Right lobe of liver (tissue), 6 donors: ENCODE results near the gene ARIH2. TPM values are rescaled to one million over a fixed set of nuclear protein-coding genes. Genes with fewer than 3 reads are reported as not detected.

Source experiments
- ATAC-seq, 4 donors: fragments of 200-7000 bp; cut with Tn5 transposase; one replicate each; pipeline ENCODE4 v1.9.1; 2020; ENCODE audit warnings: mild to moderate bottlenecking in 4 of 4, moderate library complexity in 4 of 4
- DNase-seq, 3 donors: peaks; one replicate each; pipeline ENCODE4 v3.0.0-alpha.2; 2020
- H3K27ac ChIP-seq, 3 donors: fragments of 200-600 bp; one replicate each; pipeline ENCODE4 v1.8.0; 2022
- H3K27me3 ChIP-seq, 2 donors: fragments of 200-600 bp; one replicate each; pipeline ENCODE4 v1.8.0; 2022
- H3K36me3 ChIP-seq, 4 donors: fragments of 200-600 bp; sonication (generic) in 1 of 4; one replicate each; pipeline versions ENCODE4 v1.5.1 to v1.8.0; 2017 to 2022; ENCODE audit warnings: control low read depth in 1 of 4
- H3K4me1 ChIP-seq, 4 donors: fragments of 200-600 bp; sonication (generic) in 1 of 4; one replicate each; pipeline versions ENCODE4 v1.5.1 to v1.8.0; 2017 to 2022; ENCODE audit warnings: control low read depth in 1 of 4
- H3K4me3 ChIP-seq, 3 donors: fragments of 200-600 bp; one replicate each; pipeline ENCODE4 v1.8.0; 2022
- H3K9me3 ChIP-seq, 4 donors: fragments of 200-600 bp; sonication (generic) in 1 of 4; one replicate each; pipeline versions ENCODE4 v1.5.1 to v1.8.0; 2017 to 2022; ENCODE audit warnings: control low read depth in 1 of 4
- CTCF ChIP-seq, 4 donors: fragments of 200-600 bp in 3 of 4; fragments of 450-650 bp in 1 of 4; IDR thresholded peaks; one replicate each; pipeline versions ENCODE4 v1.5.1 to v1.8.0; 2016 to 2022; ENCODE audit warnings: antibody characterized with exemption in 4 of 4, mild to moderate bottlenecking in 2 of 4
- POLR2A ChIP-seq: fragments of 450-650 bp; IDR thresholded peaks from one replicate; pipeline ENCODE4 v1.6.1; 2017; ENCODE audit warnings: antibody characterized with exemption, mild to moderate bottlenecking
- WGBS: methylation state at CpG from one replicate; pipeline ENCODE4 v1.1.6; 2018; ENCODE audit warnings: low coverage, low lambda C conversion rate; ENCODE audit not compliant: insufficient coverage; ENCODE audit errors: missing lambda C conversion rate; 5-methylcytosine and 5-hydroxymethylcytosine counted together
- intact Hi-C, 2 donors: fragments of 100-400 bp; cut with DNase I; formaldehyde crosslinking; loops; one replicate each; pipeline versions ENCODE4 v1.11.2 to v1.14.1; 2022
- microRNA counts: library from miRNA; unstranded; fragments of <30 nt; microRNA quantifications from one replicate; lab custom pipeline; 2016
- microRNA-seq, 2 donors: library from miRNA; unstranded; fragments of <30 nt; microRNA quantifications; one replicate each; pipeline ENCODE4, GENCODE V29; 2019 to 2020
- small RNA-seq, 2 experiments: library from RNA; depleted of rRNA; stranded (forward); fragments of <200 nt; gene quantifications; one replicate each; pipeline ENCODE3, GENCODE V24; 2016
- total RNA-seq, 6 experiments: library from RNA; depleted of rRNA in 2 of 6; stranded (reverse); fragments of >200 nt in 2 of 6; fragmentation: NEBNext Ultra II Directional in 3 of 6; extraction: Animal tissue kit (Norgen Biotek cat#: 25700) in 3 of 6; gene quantifications; one replicate each; pipeline versions ENCODE4 v1.1.0 to v1.2.4, GENCODE V29; 2016 to 2023
- donor health status: DM: no; HTN: yes; CAD: no.
- donor health status: DM: no; HTN: no; CAD: no.
- donor health status: DM: no; HTN: no; CAD: no.
- donor health status: DM: no; HTN: yes; CAD: no.
- donor health status: DM: no; HTN: yes; CAD: no.

ARIH2 gene
- total RNA-seq, 6 experiments from 2014 or later, result 34.4 to 44.9 (median 38.2) TPM

- Histone ChIP-seq H3K27ac (no peak overlapping the region), H3K36me3 (peaks cover 0 to 58% (median 9%) of the 10 kb centered on the region in 4 donors), H3K4me3 (no peak overlapping the region), H3K9me3 (no peaks in the 10 kb centered on the region), H3K27me3 (no peaks in the 10 kb centered on the region), H3K4me1 (no peaks in the 10 kb centered on the region)
- WGBS, result 67% methylated on average over 1 of the region's 2 CpGs
- DNase-seq (no peak), ATAC-seq (no peak)
- intact Hi-C loops, result no loop called here
- TF ChIP-seq POLR2A (no peak), CTCF (IDR thresholded peaks at IDR 0.05) (no peak)
Observed at GRCh38 chr3:49034650-49035049, 116.0 kb downstream of the ARIH2 start.

- ATAC-seq (no peak), DNase-seq (no peak)
- H3K9me3 ChIP-seq, result no peaks in the 10 kb centered on the region
- 92% methylated on average over 3 of the region's 3 CpGs for WGBS
- H3K4me1 ChIP-seq, result no peaks in the 10 kb centered on the region
- no peak for TF ChIP-seq POLR2A
- TF ChIP-seq CTCF (IDR thresholded peaks at IDR 0.05), result no peak
- no peak overlapping the region for H3K4me3 ChIP-seq
- intact Hi-C loops, result no loop called here
- H3K27me3 ChIP-seq, result no peaks in the 10 kb centered on the region
- H3K36me3 ChIP-seq, result peaks cover 0 to 60% (median 9%) of the 10 kb centered on the region in 4 donors
- no peak overlapping the region for H3K27ac ChIP-seq
Observed at GRCh38 chr3:49035281-49035680, 116.6 kb downstream of the ARIH2 start.

MicroRNA genes within 50 kb of the gene (microRNA counts, 767-probe panel; counts per million panel counts)
- microRNA hsa-miR-191-5p (lab: Ali Mortazavi, UCI) (13,989 counts per million, percentile 89 among the panel's probes with 10 or more counts), microRNA hsa-miR-425-5p (lab: Ali Mortazavi, UCI) (237 counts per million)

Small RNA genes lying within 50 kb of the gene (microRNA-seq; reads per million reads assigned to microRNA genes)
- gene MIR191 (9,647 to 10,956 reads per million in 2 donors), gene MIR425 (2,044 to 3,133 reads per million in 2 donors)

Small RNA genes lying within 50 kb of the gene (small RNA-seq; reads per million reads assigned to genes)
- gene MIR191 (3,370 to 4,925 reads per million in 2 experiments), gene MIR425 (17.4 to 27.2 reads per million in 2 experiments)

Other genes starting within 250 kb of the ARIH2 start
- gene NCKIPSD, start 232.9 kb upstream of the ARIH2 start, total RNA-seq, result 10 to 100 TPM in 4 of 6 experiments, 1 to 10 TPM in 2; 6.8 to 27.3 (median 12.3) TPM
- gene IP6K2, start 201.6 kb upstream of the ARIH2 start, total RNA-seq, result 10 to 100 TPM; 25.4 to 31.4 (median 27.4) TPM
- gene PRKAR2A, start 71.0 kb upstream of the ARIH2 start, total RNA-seq, result 10 to 100 TPM; 21.9 to 31.1 (median 27.2) TPM
- gene SLC25A20, start 20.0 kb upstream of the ARIH2 start, total RNA-seq, result 100 to 1,000 TPM in 2 of 6 experiments, 10 to 100 TPM in 4; 54.4 to 114 (median 82.3) TPM
- 10 to 100 TPM in 5 of 6 experiments, 1 to 10 TPM in 1; 7.7 to 19.2 (median 11.1) TPM for gene P4HTM, start 71.4 kb downstream of the ARIH2 start, total RNA-seq
- 10 to 100 TPM; 35.7 to 72.9 (median 65.4) TPM for gene WDR6, start 88.5 kb downstream of the ARIH2 start, total RNA-seq
- 10 to 100 TPM in 2 of 6 experiments, 1 to 10 TPM in 4; 7.5 to 17.0 (median 8.1) TPM for gene DALRD3, start 99.7 kb downstream of the ARIH2 start, total RNA-seq
- 100 to 1,000 TPM in 1 of 6 experiments, 10 to 100 TPM in 5; 39.2 to 100 (median 44.8) TPM for gene NDUFAF3, start 103.3 kb downstream of the ARIH2 start, total RNA-seq
- 10 to 100 TPM; 32.0 to 57.3 (median 39.0) TPM for gene IMPDH2, start 110.6 kb downstream of the ARIH2 start, total RNA-seq
- 10 to 100 TPM; 21.9 to 35.7 (median 31.7) TPM for gene QRICH1, start 175.2 kb downstream of the ARIH2 start, total RNA-seq
- gene QARS1, start 185.9 kb downstream of the ARIH2 start, total RNA-seq, result 100 to 1,000 TPM in 2 of 6 experiments, 10 to 100 TPM in 4; 81.5 to 148 (median 93.5) TPM
- gene USP19, start 202.0 kb downstream of the ARIH2 start, total RNA-seq, result 10 to 100 TPM; 28.0 to 39.0 (median 34.1) TPM
- gene LAMB2, start 214.2 kb downstream of the ARIH2 start, total RNA-seq, result 100 to 1,000 TPM; 129 to 192 (median 163) TPM
- 10 to 100 TPM in 2 of 6 experiments, 1 to 10 TPM in 4; 8.0 to 18.9 (median 8.6) TPM for gene CCDC71, start 247.5 kb downstream of the ARIH2 start, total RNA-seq